WI38 (cell line): Measurements from ENCODE around the gene FNBP1.
A peak's percentile ranks its signal among the peaks of the same experiment; 100 is the strongest.

Experiments used
- H3K4me3 ChIP-seq: 2 replicates; pipeline ENCODE4 v1.5.1; 2011; ENCODE audit warnings: low read depth, mild to moderate bottlenecking, control low read depth, low read length
- CTCF ChIP-seq: IDR thresholded peaks from 2 replicates; pipeline ENCODE4 v1.5.1; 2012; ENCODE audit warnings: low read depth, mild to moderate bottlenecking, control low read depth, low read length

FNBP1 gene

GRCh38 chr9:130042885-130043653, at the start of gene FNBP1:
Gene FNBP1, minus strand, starts transcription at chr9:130043189. Its CDS starts 214 bp downstream, at chr9:130042975.
- no peak for TF ChIP-seq CTCF
- H3K4me3 ChIP-seq, result peak within 1 kb of the TSS; percentile 92

DNA sequence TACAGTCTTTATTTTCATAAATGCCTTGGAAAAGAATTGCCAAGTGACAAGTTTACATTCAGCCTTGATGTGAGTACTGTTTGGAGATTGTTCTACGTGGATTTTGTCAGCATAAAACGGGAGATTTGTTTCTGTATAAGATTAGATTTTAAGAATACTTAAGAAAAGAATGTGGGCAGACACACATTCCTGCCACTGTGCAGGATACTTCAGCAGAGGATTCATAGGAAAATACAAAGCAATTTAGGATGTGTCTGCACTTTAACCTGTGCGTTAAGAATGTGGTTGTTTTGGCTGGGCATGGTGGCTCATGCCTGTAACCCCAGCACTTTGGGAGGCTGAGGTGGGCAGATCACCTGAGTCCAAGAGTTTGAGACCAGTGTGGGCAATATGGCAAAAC, 47.9 kb upstream of the FNBP1 start:
- no peak overlapping the region for H3K4me3 ChIP-seq
- TF ChIP-seq CTCF, result no peak

DNA sequence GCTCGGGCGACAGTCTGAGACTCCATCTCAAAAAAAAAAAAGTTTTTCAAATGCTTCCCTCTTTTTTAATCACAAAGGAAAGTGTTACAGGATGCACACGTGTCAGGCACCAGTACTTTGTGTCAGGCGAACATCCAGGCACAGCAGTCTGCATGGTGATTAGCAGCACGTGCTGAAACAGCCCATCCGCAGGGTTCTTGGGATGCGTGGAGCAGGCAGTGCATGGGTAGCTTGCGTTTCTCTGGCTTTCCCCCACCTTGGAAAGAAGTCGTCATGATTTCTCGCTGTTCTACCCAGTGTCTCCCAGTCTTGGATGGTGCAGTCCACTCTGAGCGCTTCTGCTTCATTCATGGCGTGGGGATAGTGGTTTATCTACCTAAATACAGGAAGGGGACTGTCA, 46.2 kb upstream of the FNBP1 start:
- no peak for TF ChIP-seq CTCF
- no peak overlapping the region for H3K4me3 ChIP-seq

GRCh38 chr9:130088051-130088450, 45.1 kb upstream of the FNBP1 start:
- no peak for TF ChIP-seq CTCF
- no peak overlapping the region for H3K4me3 ChIP-seq

- TF ChIP-seq CTCF, result no peak
- H3K4me3 ChIP-seq, result no peak overlapping the region
Observed at GRCh38 chr9:130084337-130084736, 41.3 kb upstream of the FNBP1 start.

DNA sequence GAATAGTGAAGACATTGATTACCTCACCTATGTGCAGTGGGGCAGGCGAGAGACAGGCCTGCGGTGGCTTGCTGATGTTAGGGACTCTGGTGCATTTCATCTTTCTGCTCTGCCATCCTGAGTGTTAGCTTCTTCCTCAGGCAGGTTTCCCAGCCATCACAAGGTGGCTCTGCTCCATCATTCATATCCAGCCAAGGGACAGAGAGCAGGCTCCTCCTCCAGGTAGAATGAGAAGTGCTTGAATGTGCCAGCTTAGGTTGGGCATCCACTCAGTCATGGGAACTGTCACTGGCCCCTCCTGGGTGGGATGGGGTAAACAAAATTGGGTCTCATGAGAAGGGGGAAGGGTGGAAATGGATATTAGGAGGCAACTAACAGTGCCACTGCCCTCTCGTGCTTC, 35.6 kb upstream of the FNBP1 start:
- H3K4me3 ChIP-seq, result no peak overlapping the region
- no peak for TF ChIP-seq CTCF

- H3K4me3 ChIP-seq, result no peak overlapping the region
Observed at GRCh38 chr9:130073373-130073772, 30.4 kb upstream of the FNBP1 start.

More at GRCh38 chr9:130073373-130073772, 30.4 kb upstream of the FNBP1 start:
- TF ChIP-seq CTCF, result no peak
